Limb (tissue), 2 donors: ENCODE measurements around the gene ETFDH.
A peak's percentile ranks its signal among the peaks of the same experiment; 100 is the strongest.
"Not testable (repeated sequence)": the region's sequence is repeated elsewhere in the genome, so short reads cannot be mapped to it uniquely, and the experiment has no call there.

Experiments used
- DNase-seq, 2 donors: peaks; one replicate each; pipeline ENCODE4 v3.0.0-alpha.2; 2016; ENCODE audit errors: extremely low spot score in 2 of 2

ETFDH gene

DNA sequence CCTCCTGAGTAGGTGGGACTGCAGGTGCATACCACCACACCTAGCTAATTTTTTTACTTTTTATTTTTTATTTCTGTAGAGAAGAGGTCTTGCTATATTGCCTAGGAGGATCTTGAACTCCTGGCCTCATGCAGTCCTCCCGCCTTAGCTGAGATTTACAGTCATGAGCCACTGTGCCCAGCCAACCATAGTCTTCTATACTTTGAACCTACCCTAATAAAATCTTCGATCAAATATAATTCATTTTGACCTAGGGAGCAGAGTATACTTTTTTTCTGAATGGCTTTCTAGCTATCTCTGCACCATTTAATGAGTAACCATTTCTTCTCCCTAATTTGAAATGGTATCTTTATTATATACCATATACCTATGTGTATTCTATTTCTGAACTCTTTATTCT, 6.7 kb downstream of the ETFDH start:
- no peak for DNase-seq

GRCh38 chr4:158681629-158682028, 9.5 kb downstream of the ETFDH start:
- DNase-seq = no peak

GRCh38 chr4:158682066-158682465, 10.0 kb downstream of the ETFDH start:
- peak in 1 of 2 donors; percentile 7 for DNase-seq

DNA sequence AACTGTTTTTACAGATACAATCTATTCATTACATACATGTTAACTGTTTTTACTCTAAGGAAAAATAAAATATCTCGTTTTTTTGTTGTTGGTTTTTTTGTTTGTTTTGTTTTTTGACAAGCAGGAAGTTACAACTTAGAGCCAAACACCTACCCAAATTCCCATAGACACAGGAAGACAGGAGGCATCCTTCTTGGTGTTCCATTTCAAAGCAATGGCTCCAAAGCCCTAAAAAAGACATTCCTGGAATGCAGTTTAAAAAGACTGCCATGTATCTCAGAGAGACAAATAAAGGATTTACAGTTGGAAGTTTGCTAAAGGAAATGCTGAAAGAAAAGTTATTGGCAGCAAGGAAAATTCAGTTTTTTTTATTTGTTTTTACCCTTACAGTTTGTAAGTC, 16.7 kb downstream of the ETFDH start:
- no peak for DNase-seq

DNA sequence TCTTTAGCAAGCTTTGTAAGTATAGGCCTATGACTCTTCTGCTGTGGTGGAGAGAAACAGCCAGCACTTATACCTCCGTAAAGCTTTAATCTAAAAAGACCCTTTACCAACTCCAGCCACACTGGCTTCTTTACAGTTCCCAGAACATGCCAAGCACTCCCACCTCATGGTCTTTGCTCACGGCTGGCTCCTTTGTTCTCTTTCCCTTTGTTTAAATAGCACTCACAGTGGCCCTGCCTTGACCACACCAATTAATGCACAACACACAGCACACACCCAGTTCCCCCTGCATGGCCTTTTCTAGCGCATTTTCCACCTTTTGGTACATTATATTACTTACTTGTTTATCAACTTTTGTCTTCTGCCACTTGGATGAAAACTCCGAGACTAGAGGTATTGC, 32.2 kb downstream of the ETFDH start:
- no peak for DNase-seq

GRCh38 chr4:158710814-158711213, 38.7 kb downstream of the ETFDH start:
- DNase-seq = no peak

- not testable (repeated sequence) for DNase-seq
Measured at GRCh38 chr4:158712622-158713021, 40.5 kb downstream of the ETFDH start.

GRCh38 chr4:158714937-158715336, 42.8 kb downstream of the ETFDH start:
- DNase-seq = no peak

DNA sequence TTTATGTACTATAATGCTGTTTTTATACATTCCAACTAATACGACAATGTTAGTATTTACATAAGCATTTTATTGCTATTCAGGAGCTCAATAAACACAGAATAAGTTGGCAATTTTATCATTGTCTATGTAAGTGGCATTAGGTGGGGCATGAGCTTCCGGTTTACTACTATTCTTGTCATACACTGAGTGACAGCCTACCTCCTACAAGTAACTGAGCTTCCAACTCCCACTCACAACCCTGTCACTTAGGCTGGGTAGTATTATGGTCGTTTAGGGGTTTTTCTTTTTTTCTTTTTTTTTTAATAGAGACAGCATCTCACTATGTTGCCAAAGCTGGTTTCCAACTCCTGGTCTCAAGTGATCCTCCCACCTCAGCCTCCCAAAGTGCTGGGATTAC, 43.7 kb downstream of the ETFDH start:
- no peak for DNase-seq

DNA sequence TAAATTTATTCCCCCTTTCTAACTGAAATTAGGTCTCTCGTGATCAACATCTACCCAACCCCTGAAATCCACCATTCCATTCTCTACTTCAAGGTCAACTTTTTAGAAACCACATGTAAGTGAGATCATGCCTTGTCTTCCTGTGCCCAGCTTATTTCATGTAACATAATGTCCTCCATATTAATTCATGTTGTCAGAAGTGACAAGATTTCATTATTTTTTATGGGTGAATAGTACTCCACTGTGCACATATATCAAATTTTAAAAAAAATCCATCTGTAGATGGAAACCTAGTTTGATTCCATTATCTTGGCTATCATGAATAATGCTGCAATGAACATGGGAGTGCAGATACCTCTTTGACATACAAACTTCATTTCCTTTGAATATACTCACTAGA, 49.6 kb downstream of the ETFDH start:
- DNase-seq = no peak

DNA sequence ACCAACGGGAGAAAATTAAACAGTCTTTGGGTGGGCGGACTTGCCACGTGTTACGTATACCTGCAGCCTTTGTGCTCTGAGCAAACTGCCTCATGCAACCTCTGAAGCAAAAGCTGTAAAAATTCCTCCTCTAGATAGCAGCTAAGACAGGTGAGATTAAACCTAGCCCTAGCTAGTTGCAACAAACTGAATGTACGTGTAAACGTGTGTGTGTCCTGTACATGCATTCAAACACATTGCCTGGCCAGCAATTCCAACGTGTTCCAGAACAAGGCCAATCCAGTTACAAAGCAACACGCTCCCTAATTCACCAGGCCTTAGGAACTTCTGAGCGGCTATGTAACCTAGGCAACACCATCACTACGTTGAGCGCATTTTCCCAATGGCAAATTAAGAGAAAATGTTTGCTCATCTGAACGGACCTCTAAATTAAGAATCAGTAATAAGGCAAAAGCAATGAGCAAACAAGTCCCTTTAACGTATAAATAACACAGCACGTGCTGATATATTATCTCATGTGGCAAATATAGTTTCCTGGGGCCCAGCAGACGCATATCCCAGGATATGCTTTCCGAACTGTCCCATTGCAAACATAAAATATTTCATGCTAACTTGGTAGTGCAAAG, 50.3 kb downstream of the ETFDH start:
- peak; percentile 13 to 30 for DNase-seq

- DNase-seq = peak; percentile 87 to 91
Measured at GRCh38 chr4:158722917-158723793, 51.1 kb downstream of the ETFDH start, which contains the start of gene PPID. TSS of gene PPID (minus strand) at chr4:158723396. CDS start at chr4:158723288, 108 bp downstream.

DNA sequence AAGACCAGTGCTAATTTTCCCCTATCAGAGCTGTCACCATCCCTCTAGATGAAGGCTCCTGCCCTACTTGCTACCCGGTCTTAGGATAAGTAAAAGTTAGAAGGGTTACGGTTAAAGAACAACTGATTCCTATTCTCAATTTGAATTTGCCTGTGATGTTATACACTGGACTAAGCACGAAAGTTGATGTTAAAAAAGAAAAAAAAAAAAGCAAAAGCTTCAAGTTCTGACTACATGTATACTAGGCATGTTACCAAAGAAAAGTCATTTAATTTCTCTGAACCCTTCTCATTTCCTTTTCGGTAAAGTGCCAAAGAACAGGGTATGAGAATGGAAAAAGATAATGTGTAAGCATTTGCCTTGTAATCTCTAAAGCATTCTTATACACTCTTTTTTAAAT, 52.5 kb downstream of the ETFDH start:
- no peak for DNase-seq

GRCh38 chr4:158726633-158727032, 54.5 kb downstream of the ETFDH start:
- DNase-seq = no peak

- no peak for DNase-seq
Measured at GRCh38 chr4:158728236-158728635, 56.1 kb downstream of the ETFDH start.

DNA sequence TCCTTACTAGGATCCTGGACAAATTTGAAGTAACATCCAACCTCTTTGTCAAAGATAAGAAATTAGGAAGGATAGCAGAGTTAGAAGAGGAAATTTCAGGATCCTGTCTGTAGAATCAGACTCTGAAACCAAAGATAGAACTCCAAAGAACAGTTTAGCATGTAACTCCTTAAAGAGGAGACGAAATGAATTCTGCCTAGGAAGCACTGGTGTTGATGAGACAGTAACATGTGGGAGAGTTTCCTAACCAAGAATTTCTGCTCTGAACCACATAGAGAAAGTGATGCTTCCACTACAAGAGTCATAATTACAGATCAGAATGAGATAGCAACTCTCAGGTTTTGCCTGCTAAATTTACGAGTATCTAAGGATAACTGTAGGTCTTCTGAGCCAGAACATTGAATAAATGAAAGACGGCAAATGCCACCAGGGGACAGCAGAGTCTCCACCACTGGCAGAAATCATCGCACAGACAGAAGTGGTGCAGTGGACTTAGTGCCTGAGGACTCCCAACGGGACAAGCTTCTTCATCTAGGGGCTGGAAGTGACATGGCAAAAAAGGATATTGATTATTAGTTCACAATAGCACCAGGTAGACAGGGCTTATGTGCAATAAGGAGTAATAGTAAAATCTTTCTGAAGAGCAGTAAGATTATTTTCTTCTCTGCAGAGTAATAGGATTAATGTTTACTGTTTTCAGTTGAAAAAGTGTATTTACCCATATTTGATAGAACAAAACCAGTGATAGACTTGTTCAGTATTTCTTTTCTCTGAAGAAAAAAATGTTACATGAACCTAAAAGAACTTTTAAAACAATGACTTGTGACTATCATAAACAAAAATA, 57.8 kb downstream of the ETFDH start:
- peak; percentile 56 to 59 for DNase-seq

DNA sequence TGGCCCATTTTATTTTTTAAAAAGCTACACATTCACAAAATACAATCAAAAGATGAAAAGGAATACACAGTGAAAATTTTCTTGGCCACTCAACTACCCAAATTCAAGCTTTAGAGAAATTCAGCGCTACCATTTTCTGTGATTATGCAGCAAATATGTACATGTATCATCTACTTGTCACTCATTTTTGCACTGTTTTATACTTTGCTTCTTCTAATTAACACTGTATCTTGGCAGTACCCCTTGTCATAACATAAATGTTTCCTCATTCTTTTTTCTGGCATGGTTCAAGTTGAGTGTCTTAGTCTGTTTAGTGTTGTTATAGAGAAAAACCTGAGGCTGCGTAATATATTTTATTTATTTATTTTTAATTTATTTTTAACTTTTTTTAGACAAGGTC, 66.8 kb downstream of the ETFDH start:
- no peak for DNase-seq

DNA sequence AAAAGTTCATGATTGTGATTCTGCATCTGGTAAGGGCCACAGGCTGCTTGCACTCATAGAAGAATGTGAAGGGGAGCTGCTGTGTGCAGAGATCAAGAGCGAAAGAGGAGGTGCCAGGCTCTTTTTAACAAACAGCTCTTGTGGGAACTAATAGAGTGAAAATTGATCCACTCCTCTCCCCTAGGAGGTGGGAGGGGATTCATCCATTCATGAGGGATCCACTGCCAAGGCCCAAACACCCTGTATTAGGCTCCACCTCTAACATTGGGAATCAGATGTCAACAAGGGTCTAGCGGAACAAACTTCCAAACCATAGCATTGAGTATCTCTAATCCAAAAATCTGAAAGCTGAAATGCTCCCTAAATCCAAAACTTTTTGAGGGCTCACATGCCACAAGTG, 67.5 kb downstream of the ETFDH start:
- no peak for DNase-seq

- no peak for DNase-seq
Measured at GRCh38 chr4:158741326-158742021, 69.4 kb downstream of the ETFDH start.

DNA sequence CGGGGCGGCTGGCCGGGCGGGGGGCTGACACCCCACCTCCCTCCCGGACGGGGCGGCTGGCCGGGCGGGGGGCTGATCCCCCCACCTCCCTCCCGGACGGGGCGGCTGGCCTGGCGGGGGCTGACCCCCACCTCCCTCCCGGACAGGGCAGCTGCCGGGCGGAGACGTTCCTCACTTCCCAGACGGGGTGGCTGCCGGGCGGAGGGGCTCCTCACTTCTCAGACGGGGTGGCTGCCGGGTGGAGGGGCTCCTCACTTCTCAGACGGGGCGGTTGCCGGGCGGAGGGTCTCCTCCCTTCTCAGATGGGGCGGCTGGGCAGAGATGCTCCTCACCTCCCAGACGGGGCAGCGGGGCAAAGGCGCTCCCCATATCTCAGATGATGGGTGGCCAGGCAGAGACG, 74.4 kb downstream of the ETFDH start:
- not testable (repeated sequence) for DNase-seq

DNA sequence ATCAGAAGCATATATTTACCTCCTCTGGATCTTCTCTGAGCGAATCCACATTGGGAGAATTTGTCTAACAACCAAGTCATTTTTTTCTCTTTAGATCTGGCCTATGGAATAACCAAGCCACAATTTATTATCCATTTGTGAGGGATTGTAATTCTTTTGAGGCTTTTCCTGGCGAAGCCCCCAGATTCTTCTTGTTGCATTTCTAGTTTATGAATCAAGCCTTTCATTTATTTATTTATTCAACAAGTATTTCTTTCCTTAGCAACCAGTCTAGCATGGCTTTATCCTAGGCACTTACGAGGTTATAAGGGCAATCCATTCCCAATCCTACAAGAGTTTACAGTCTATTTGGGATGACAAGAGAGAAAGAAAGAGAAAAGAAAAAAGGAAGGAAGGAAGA, 78.3 kb downstream of the ETFDH start:
- peak in 1 of 2 donors; percentile 24 for DNase-seq
